ENCODE data around the gene TARP.

TARP gene

GRCh38 chr7:38319873-38320272, 46.4 kb upstream of the TARP start:
- CTCF ChIA-PET = interaction anchor here (1.6 to 4.4 kb wide), 3 partner anchors 16 to 104 kb away, joined by 4 to 40 read pairs (median 10); no protein-coding TSS in a partner anchor
- TF ChIP-seq NFRKB (IDR thresholded peaks at IDR 0.05) (no peak), FOXM1 (IDR thresholded peaks at IDR 0.05; ENCODE audit: borderline replicate concordance) (no peak)
- POLR2A ChIA-PET = no interaction called here
- no peak for DNase-seq (ENCODE audit: extremely low spot score)

GRCh38 chr7:38318803-38319416, 45.5 kb upstream of the TARP start:
- peak; percentile 77 for DNase-seq (ENCODE audit: extremely low spot score)
- no peak for TF ChIP-seq HDGF (IDR thresholded peaks at IDR 0.05; ENCODE audit: borderline replicate concordance)
- TF ChIP-seq SUZ12 (IDR thresholded peaks at IDR 0.05) = no peak
- TF ChIP-seq L3MBTL2 (conservative IDR thresholded peaks at IDR 0.05) = no peak
- no peak for TF ChIP-seq BHLHE40 (IDR thresholded peaks at IDR 0.05; ENCODE audit: borderline replicate concordance)
- no peak for TF ChIP-seq FOXA1 (IDR thresholded peaks at IDR 0.05)
- TF ChIP-seq NFRKB (IDR thresholded peaks at IDR 0.05) = no peak
- no peak for TF ChIP-seq TARDBP (IDR thresholded peaks at IDR 0.05)
- POLR2A ChIA-PET = no interaction called here
- CTCF ChIA-PET = interaction anchor here (0.8 to 4.4 kb wide), 7 partner anchors 9 to 210 kb away, joined by 3 to 40 read pairs (median 4); no protein-coding TSS in a partner anchor

GRCh38 chr7:38318241-38318640, 44.8 kb upstream of the TARP start:
- POLR2A ChIA-PET = no interaction called here
- TF ChIP-seq CTBP1 (IDR thresholded peaks at IDR 0.05; ENCODE audit: borderline replicate concordance) (no peak), ARNT (IDR thresholded peaks at IDR 0.05) (no peak), PKNOX1 (IDR thresholded peaks at IDR 0.05) (no peak), L3MBTL2 (conservative IDR thresholded peaks at IDR 0.05) (no peak), ZNF384 (IDR thresholded peaks at IDR 0.05) (no peak), SUZ12 (IDR thresholded peaks at IDR 0.05) (no peak), HDGF (IDR thresholded peaks at IDR 0.05; ENCODE audit: borderline replicate concordance) (no peak), TARDBP (IDR thresholded peaks at IDR 0.05) (no peak), NFRKB (IDR thresholded peaks at IDR 0.05) (no peak)
- CTCF ChIA-PET = interaction anchor here (0.8 to 4.4 kb wide), 9 partner anchors 9 to 747 kb away, joined by 3 to 40 read pairs (median 4); no protein-coding TSS in a partner anchor
- no peak for DNase-seq (ENCODE audit: extremely low spot score)

- POLR2A ChIA-PET = no interaction called here
- CTCF ChIA-PET = interaction anchor here (0.8 to 4.4 kb wide), 5 partner anchors 18 to 746 kb away, joined by 3 to 40 read pairs (median 5); no protein-coding TSS in a partner anchor
- no peak for DNase-seq (ENCODE audit: extremely low spot score)
- TF ChIP-seq FOXM1 (IDR thresholded peaks at IDR 0.05; ENCODE audit: borderline replicate concordance) (no peak), HDGF (IDR thresholded peaks at IDR 0.05; ENCODE audit: borderline replicate concordance) (no peak), BHLHE40 (IDR thresholded peaks at IDR 0.05; ENCODE audit: borderline replicate concordance) (no peak), SUZ12 (IDR thresholded peaks at IDR 0.05) (no peak), FOXK2 (IDR thresholded peaks at IDR 0.05) (no peak), TARDBP (IDR thresholded peaks at IDR 0.05) (no peak), PKNOX1 (IDR thresholded peaks at IDR 0.05) (no peak), L3MBTL2 (conservative IDR thresholded peaks at IDR 0.05) (no peak), ARNT (IDR thresholded peaks at IDR 0.05) (no peak), CTBP1 (IDR thresholded peaks at IDR 0.05; ENCODE audit: borderline replicate concordance) (no peak), SP1 (IDR thresholded peaks at IDR 0.05) (no peak), LEF1 (IDR thresholded peaks at IDR 0.05; ENCODE audit: borderline replicate concordance) (no peak), FOXA1 (IDR thresholded peaks at IDR 0.05) (no peak), ZNF384 (IDR thresholded peaks at IDR 0.05) (no peak), NFRKB (IDR thresholded peaks at IDR 0.05) (no peak), ELF4 (IDR thresholded peaks at IDR 0.05) (no peak)
These were observed 44.1 kb upstream of the TARP start for GRCh38 chr7:38317515-38317914.

- no peak for TF ChIP-seq NFRKB (IDR thresholded peaks at IDR 0.05)
- no peak for TF ChIP-seq ELF4 (IDR thresholded peaks at IDR 0.05)
- TF ChIP-seq FOXK2 (IDR thresholded peaks at IDR 0.05) = no peak
- no peak for TF ChIP-seq HDGF (IDR thresholded peaks at IDR 0.05; ENCODE audit: borderline replicate concordance)
- TF ChIP-seq FOXM1 (IDR thresholded peaks at IDR 0.05; ENCODE audit: borderline replicate concordance) = no peak
- TF ChIP-seq LEF1 (IDR thresholded peaks at IDR 0.05; ENCODE audit: borderline replicate concordance) = no peak
- TF ChIP-seq SUZ12 (IDR thresholded peaks at IDR 0.05) = no peak
- no peak for TF ChIP-seq TARDBP (IDR thresholded peaks at IDR 0.05)
- TF ChIP-seq PKNOX1 (IDR thresholded peaks at IDR 0.05) = no peak
- TF ChIP-seq BHLHE40 (IDR thresholded peaks at IDR 0.05; ENCODE audit: borderline replicate concordance) = no peak
- TF ChIP-seq ARNT (IDR thresholded peaks at IDR 0.05) = no peak
- DNase-seq (ENCODE audit: extremely low spot score) = no peak
- POLR2A ChIA-PET = no interaction called here
- CTCF ChIA-PET = interaction anchor here (4.4 kb wide), 1 partner anchor 101 kb away, joined by 40 read pairs; no protein-coding TSS in a partner anchor
These were observed 43.4 kb upstream of the TARP start for GRCh38 chr7:38316733-38317360.

GRCh38 chr7:38315410-38315809, 42.0 kb upstream of the TARP start:
- DNase-seq (ENCODE audit: extremely low spot score) = no peak
- TF ChIP-seq PKNOX1 (IDR thresholded peaks at IDR 0.05) (no peak), FOXK2 (IDR thresholded peaks at IDR 0.05) (no peak), ZNF384 (IDR thresholded peaks at IDR 0.05) (no peak), SP1 (IDR thresholded peaks at IDR 0.05) (no peak), NFRKB (IDR thresholded peaks at IDR 0.05) (no peak), CTBP1 (IDR thresholded peaks at IDR 0.05; ENCODE audit: borderline replicate concordance) (no peak), BHLHE40 (IDR thresholded peaks at IDR 0.05; ENCODE audit: borderline replicate concordance) (no peak), ELF4 (IDR thresholded peaks at IDR 0.05) (no peak), FOXA1 (IDR thresholded peaks at IDR 0.05) (no peak), L3MBTL2 (conservative IDR thresholded peaks at IDR 0.05) (no peak), FOXM1 (IDR thresholded peaks at IDR 0.05; ENCODE audit: borderline replicate concordance) (no peak), ARNT (IDR thresholded peaks at IDR 0.05) (no peak), LEF1 (IDR thresholded peaks at IDR 0.05; ENCODE audit: borderline replicate concordance) (no peak), SUZ12 (IDR thresholded peaks at IDR 0.05) (no peak)
- CTCF ChIA-PET = interaction anchor here (1.2 to 4.4 kb wide), 2 partner anchors 20 to 100 kb away, joined by 4 to 40 read pairs; no protein-coding TSS in a partner anchor
- POLR2A ChIA-PET = no interaction called here

Data from HEK293T (cell line).